Subcutaneous adipose tissue (tissue), 4 donors: Measurements from ENCODE around the gene THOC1. TPM values are rescaled to one million over a fixed set of nuclear protein-coding genes. Genes with fewer than 3 reads are reported as not detected.

Experiments used
- CTCF ChIP-seq: fragments of 450-650 bp; IDR thresholded peaks from one replicate; pipeline ENCODE4 v1.5.1; 2016; ENCODE audit warnings: low read depth, mild to moderate bottlenecking, control low read depth, antibody characterized with exemption, moderate library complexity
- total RNA-seq, 4 donors: library from RNA; depleted of rRNA; stranded (reverse); fragments of >200 nt; gene quantifications; one replicate each; pipeline ENCODE4 v1.1.0, GENCODE V29; 2016

THOC1 gene
- total RNA-seq, 4 donors from 2014 or later, result 50.3 to 69.7 (median 63.4) TPM

- TF ChIP-seq CTCF, result no peak
Measured at GRCh38 chr18:253121-253520, 14.7 kb downstream of the THOC1 start.

GRCh38 chr18:251572-251971 lies 16.3 kb downstream of the THOC1 start:
- no peak for TF ChIP-seq CTCF

GRCh38 chr18:250685-251084 lies 17.2 kb downstream of the THOC1 start:
- no peak for TF ChIP-seq CTCF

- no peak for TF ChIP-seq CTCF
Measured at GRCh38 chr18:248053-248452, 19.8 kb downstream of the THOC1 start.

GRCh38 chr18:245282-245847 lies 22.5 kb downstream of the THOC1 start:
- TF ChIP-seq CTCF, result no peak

- TF ChIP-seq CTCF, result no peak
Measured at GRCh38 chr18:240175-240574, 27.7 kb downstream of the THOC1 start.

- TF ChIP-seq CTCF, result no peak
Measured at GRCh38 chr18:231563-231962, 36.3 kb downstream of the THOC1 start.

GRCh38 chr18:228586-228985 lies 39.3 kb downstream of the THOC1 start:
- no peak for TF ChIP-seq CTCF
